Non-pigmented ciliary epithelial cell (primary cell): Measurements from ENCODE around the gene RUNDC1.
A peak's percentile ranks its signal among the peaks of the same experiment; 100 is the strongest.
"Not testable (repeated sequence)": the region's sequence is repeated elsewhere in the genome, so short reads cannot be mapped to it uniquely, and the experiment has no call there.

Experiments used
- DNase-seq: peaks from one replicate; pipeline ENCODE4 v3.0.0-alpha.2; 2010; ENCODE audit warnings: low read depth

Gene RUNDC1

GRCh38 chr17:42991471-42991870, 11.1 kb downstream of the RUNDC1 start:
- no peak for DNase-seq

- DNase-seq, result no peak
Measured at GRCh38 chr17:42992872-42993271, 12.5 kb downstream of the RUNDC1 start.

- DNase-seq, result not testable (repeated sequence)
Measured at GRCh38 chr17:42993913-42994312, 13.5 kb downstream of the RUNDC1 start.

GRCh38 chr17:42997390-42997983, 17.1 kb downstream of the RUNDC1 start:
- no peak for DNase-seq

- DNase-seq, result peak; percentile 99
Measured at GRCh38 chr17:42997984-42998938, 17.9 kb downstream of the RUNDC1 start, which contains the start of gene RPL27. Gene RPL27 (plus strand): TSS chr17:42998419. CDS start chr17:42998751, 332 bp downstream.

GRCh38 chr17:42999003-42999525, 18.7 kb downstream of the RUNDC1 start:
- no peak for DNase-seq

- not testable (repeated sequence) for DNase-seq
Measured at GRCh38 chr17:43000894-43001293, 20.5 kb downstream of the RUNDC1 start.

- DNase-seq, result no peak
Measured at GRCh38 chr17:43003542-43004172, 23.3 kb downstream of the RUNDC1 start.

GRCh38 chr17:43006639-43007551, 26.5 kb downstream of the RUNDC1 start, which contains the start of gene IFI35:
Gene IFI35 (plus strand): TSS chr17:43006784. CDS start chr17:43006948, 164 bp downstream.
- DNase-seq, result peak; percentile 48

- no peak for DNase-seq
Measured at GRCh38 chr17:43010667-43011308, 30.4 kb downstream of the RUNDC1 start.

GRCh38 chr17:43011728-43012472, 31.5 kb downstream of the RUNDC1 start:
- no peak for DNase-seq

- no peak for DNase-seq
Measured at GRCh38 chr17:43013296-43013695, 32.9 kb downstream of the RUNDC1 start.

- DNase-seq, result no peak
Measured at GRCh38 chr17:43014020-43014648, 33.8 kb downstream of the RUNDC1 start.

- DNase-seq, result no peak
Measured at GRCh38 chr17:43014649-43015542, 34.5 kb downstream of the RUNDC1 start.

GRCh38 chr17:43015579-43015978, 35.2 kb downstream of the RUNDC1 start:
- no peak for DNase-seq

GRCh38 chr17:43016216-43016615, 35.9 kb downstream of the RUNDC1 start:
- DNase-seq, result no peak

- no peak for DNase-seq
Measured at GRCh38 chr17:43018008-43018853, 37.9 kb downstream of the RUNDC1 start.

GRCh38 chr17:43018932-43019331, 38.6 kb downstream of the RUNDC1 start:
- DNase-seq, result no peak
